H1 (cell line): ENCODE data around the gene HSPBP1. TPM values are rescaled to one million over a fixed set of nuclear protein-coding genes. Genes with fewer than 3 reads are reported as not detected.

Experiments
- CTCF ChIA-PET: fragments of 300-600 bp; sonication (Branson Sonifier 250); formaldehyde crosslinking; loops from one replicate; lab custom pipeline; 2021; ENCODE audit not compliant: partially characterized antibody; lab: Charles Lee
- POLR2A ChIA-PET: fragments of 300-600 bp; sonication (Branson Sonifier 250); formaldehyde crosslinking; loops from one replicate; lab custom pipeline; 2021; ENCODE audit warnings: inconsistent platforms; ENCODE audit not compliant: partially characterized antibody; lab: Charles Lee
- DNase-seq, 2 experiments: peaks; one replicate each; pipeline versions ENCODE4 v3.0.0 to v3.0.0-alpha.2; 2010 to 2022; ENCODE audit warnings: low spot score in 2 of 2, low read depth in 1 of 2, mixed read lengths in 1 of 2
- FAIRE-seq: peaks from 2 replicates; lab custom pipeline; 2011; peaks lifted over from hg19 to GRCh38; lab: Jason Lieb, UNC
- H2AFZ ChIP-seq: 2 replicates; pipeline ENCODE4 v1.8.1; 2012; ENCODE audit warnings: low read length, inconsistent platforms
- H2AK5ac ChIP-seq: 2 replicates; pipeline ENCODE4 v1.6.1; 2013; ENCODE audit warnings: low read depth, low read length
- H2BK120ac ChIP-seq: replicated peaks from 2 replicates; pipeline ENCODE3; 2013; ENCODE audit warnings: low read depth, low read length, inconsistent platforms
- H2BK12ac ChIP-seq: 2 replicates; pipeline ENCODE4 v1.6.1; 2013; ENCODE audit warnings: low read depth, low read length
- H2BK15ac ChIP-seq: 2 replicates; pipeline ENCODE4 v1.6.1; 2013; ENCODE audit warnings: low read length
- H2BK20ac ChIP-seq: 2 replicates; pipeline ENCODE4 v1.6.1; 2013; ENCODE audit warnings: low read length
- H2BK5ac ChIP-seq: 2 replicates; pipeline ENCODE4 v1.6.1; 2013; ENCODE audit warnings: low read depth, low read length
- H3K14ac ChIP-seq: 2 replicates; pipeline ENCODE4 v1.6.1; 2013; ENCODE audit warnings: inconsistent platforms; ENCODE audit not compliant: insufficient read length
- H3K18ac ChIP-seq: 2 replicates; pipeline ENCODE4 v1.6.1; 2013; ENCODE audit warnings: low read length; ENCODE audit errors: extremely low read depth
- H3K23ac ChIP-seq: 2 replicates; pipeline ENCODE4 v1.6.1; 2013; ENCODE audit warnings: inconsistent platforms; ENCODE audit not compliant: insufficient read length
- H3K23me2 ChIP-seq: 2 replicates; pipeline ENCODE4 v1.6.1; 2013; ENCODE audit warnings: low read depth, low read length
- H3K27ac ChIP-seq: 2 replicates; pipeline ENCODE4 v1.6.1; 2011; ENCODE audit warnings: low read depth, low read length, inconsistent platforms
- H3K27me3 ChIP-seq, 4 experiments: replicated peaks in 1 of 4; 1 replicate in 1 of 4; 2 replicates in 3 of 4; pipeline versions ENCODE4 v1.6.1 to v1.8.1; 2011 to 2013; ENCODE audit warnings: low read length in 3 of 4, mild to moderate bottlenecking in 3 of 4, inconsistent platforms in 2 of 4, mixed read lengths in 2 of 4, moderate library complexity in 1 of 4; ENCODE audit not compliant: control insufficient read depth in 3 of 4, insufficient read depth in 3 of 4; ENCODE audit errors: extremely low read depth in 1 of 4
- H3K36me3 ChIP-seq, 4 experiments: 2 replicates each; pipeline versions ENCODE4 v1.6.1 to v1.8.1; 2011 to 2013; ENCODE audit warnings: mild to moderate bottlenecking in 4 of 4, low read length in 3 of 4, moderate library complexity in 2 of 4, control low read depth in 1 of 4, inconsistent platforms in 1 of 4; ENCODE audit not compliant: insufficient read depth in 4 of 4, control insufficient read depth in 2 of 4
- H3K4ac ChIP-seq: replicated peaks from 2 replicates; pipeline ENCODE3; 2013; ENCODE audit warnings: low read length, low read depth, mixed read lengths, inconsistent platforms; ENCODE audit not compliant: insufficient read length
- H3K4me1 ChIP-seq, 4 experiments: replicated peaks in 1 of 4; 1 replicate in 1 of 4; 2 replicates in 3 of 4; pipeline versions ENCODE4 v1.6.1 to v1.8.1; 2011 to 2013; ENCODE audit warnings: low read length in 3 of 4, inconsistent platforms in 2 of 4, mixed read lengths in 1 of 4; ENCODE audit not compliant: insufficient read depth in 4 of 4, control insufficient read depth in 3 of 4
- H3K4me2 ChIP-seq, 2 experiments: 2 replicates each; pipeline versions ENCODE4 v1.6.1 to v1.8.1; 2011 to 2013; ENCODE audit warnings: low read depth in 2 of 2, low read length in 2 of 2, control low read depth in 1 of 2, inconsistent platforms in 1 of 2, mild to moderate bottlenecking in 1 of 2; ENCODE audit not compliant: insufficient read depth in 1 of 2
- H3K4me3 ChIP-seq, 4 experiments: fragments of 200-600, 300-600 bp in 1 of 4; sonication (generic), shearing (Covaris generic), sonication (Bioruptor Twin) in 1 of 4; 2 replicates each; pipeline versions ENCODE4 v1.5.1 to v1.8.1; 2011 to 2016; ENCODE audit warnings: low read length in 4 of 4, low read depth in 3 of 4, control low read depth in 2 of 4, inconsistent platforms in 2 of 4, mild to moderate bottlenecking in 2 of 4, mixed read lengths in 1 of 4, moderate library complexity in 1 of 4; ENCODE audit not compliant: insufficient read depth in 2 of 4; ENCODE audit errors: extremely low read depth in 1 of 4
- H3K56ac ChIP-seq: replicated peaks from 2 replicates; pipeline ENCODE3; 2013; ENCODE audit warnings: low read depth, mild to moderate bottlenecking, mixed read lengths, low read length, inconsistent platforms; ENCODE audit not compliant: insufficient read length
- H3K79me1 ChIP-seq: 2 replicates; pipeline ENCODE4 v1.6.1; 2013; ENCODE audit warnings: low read depth, low read length, control low read depth
- H3K79me2 ChIP-seq, 2 experiments: 2 replicates each; pipeline versions ENCODE4 v1.6.1 to v1.8.1; 2012 to 2013; ENCODE audit warnings: low read length in 2 of 2, mild to moderate bottlenecking in 2 of 2, inconsistent platforms in 1 of 2; ENCODE audit not compliant: insufficient read depth in 2 of 2, control insufficient read depth in 1 of 2
- H3K9ac ChIP-seq, 4 experiments: replicated peaks in 1 of 4; 1 replicate in 1 of 4; 2 replicates in 3 of 4; pipeline versions ENCODE4 v1.6.1 to v1.8.1; 2011 to 2013; ENCODE audit warnings: low read depth in 3 of 4, low read length in 3 of 4, control low read depth in 2 of 4, mild to moderate bottlenecking in 2 of 4, moderate library complexity in 2 of 4, inconsistent platforms in 1 of 4; ENCODE audit errors: extremely low read depth in 1 of 4
- H3K9me3 ChIP-seq, 2 experiments: 2 replicates each; pipeline versions ENCODE4 v1.6.1 to v1.8.1; 2012 to 2013; ENCODE audit warnings: mild to moderate bottlenecking in 2 of 2, moderate library complexity in 2 of 2, control low read depth in 1 of 2, inconsistent platforms in 1 of 2, low read depth in 1 of 2, low read length in 1 of 2, mixed read lengths in 1 of 2; ENCODE audit not compliant: insufficient read depth in 2 of 2
- H4K20me1 ChIP-seq, 2 experiments: replicated peaks in 1 of 2; 2 replicates each; pipeline versions ENCODE3 to v1.8.1; 2011 to 2013; ENCODE audit warnings: inconsistent platforms in 2 of 2, low read length in 2 of 2, mild to moderate bottlenecking in 1 of 2; ENCODE audit not compliant: insufficient read depth in 2 of 2, control insufficient read depth in 1 of 2
- H4K5ac ChIP-seq: 2 replicates; pipeline ENCODE4 v1.6.1; 2013; ENCODE audit warnings: low read length, low read depth, mixed read lengths, inconsistent platforms; ENCODE audit not compliant: insufficient read length
- H4K8ac ChIP-seq: 2 replicates; pipeline ENCODE4 v1.8.0; 2013; ENCODE audit warnings: mild to moderate bottlenecking, moderate library complexity, low read length, inconsistent platforms; ENCODE audit not compliant: insufficient read depth; ENCODE audit errors: extremely low read depth
- H4K91ac ChIP-seq: replicated peaks from 2 replicates; pipeline ENCODE3; 2013; ENCODE audit warnings: low read length, mixed read lengths, inconsistent platforms; ENCODE audit not compliant: insufficient read length
- POU5F1 ChIP-seq: IDR thresholded peaks from 2 replicates; pipeline ENCODE4 v1.6.1; 2011; ENCODE audit warnings: low read depth, mild to moderate bottlenecking, low read length, moderate library complexity
- SIX5 ChIP-seq: IDR thresholded peaks from 2 replicates; pipeline ENCODE4 v1.6.1; 2011; ENCODE audit warnings: mild to moderate bottlenecking, low read depth, low read length
- WGBS, 2 experiments: shearing (Covaris generic) in 1 of 2; methylation state at CpG; one replicate each; pipeline versions ENCODE4 v1.1.6 to v1.1.7; 2013 to 2015; ENCODE audit warnings: low lambda C conversion rate in 2 of 2, mixed read lengths in 2 of 2, inconsistent platforms in 1 of 2, low coverage in 1 of 2, missing lambda C conversion rate in 1 of 2; ENCODE audit not compliant: insufficient replicate concordance in 2 of 2, insufficient coverage in 1 of 2, insufficient read length in 1 of 2; ENCODE audit errors: extremely low coverage in 1 of 2, missing lambda C conversion rate in 1 of 2; 5-methylcytosine and 5-hydroxymethylcytosine counted together
- polyA plus RNA-seq, 7 experiments: library from polyadenylated mRNA; depleted of rRNA in 3 of 7; stranded (reverse) in 5 of 7; unstranded in 2 of 7; fragments of >200 nt in 5 of 7; fragments of 200-250 nt in 2 of 7; gene quantifications; 1 replicate in 5 of 7; 2 replicates in 1 of 7; 4 replicates in 1 of 7; pipeline versions ENCODE4 v1.2.1 to v1.2.3, GENCODE V29; 2011 to 2013; ENCODE audit warnings: missing spikeins in 2 of 7, mixed read lengths in 2 of 7
- total RNA-seq: library from RNA; stranded (reverse); fragmentation: NEBNext Ultra II Directional; extraction: Animal tissue kit (Norgen Biotek cat#: 25700); gene quantifications from 2 replicates; pipeline ENCODE4 v1.2.1, GENCODE V29; 2021

HSPBP1 gene
- total and polyA plus RNA-seq, 2 of the 8 experiments (the other 6 are each of a cell fraction or from before 2014, with no cell fraction given) = 63.4 to 100 TPM

GRCh38 chr19:55289117-55289796 lies 9.3 kb upstream of the HSPBP1 start:
- H2BK120ac ChIP-seq = no peak overlapping the region
- no peak overlapping the region for H2AK5ac ChIP-seq
- ChIA-PET CTCF (interaction anchor here (0.6 to 3.0 kb wide), 4 partner anchors 12 to 234 kb away, joined by 3 to 15 read pairs (median 3); no protein-coding TSS in a partner anchor), POLR2A (interaction anchor here (0.7 kb wide), 1 partner anchor 17 kb away, joined by 3 read pairs; no protein-coding TSS in a partner anchor)
- 88% methylated on average over 9 of the region's 9 CpGs; no CpG with 5 or more reads in 1 of the 2 experiments for WGBS, 2 experiments
- DNase-seq (no peak), FAIRE-seq (no peak)
- no peak overlapping the region for H3K14ac ChIP-seq
- no peak overlapping the region for H3K4ac ChIP-seq
- H2BK12ac ChIP-seq = no peak overlapping the region
- H4K91ac ChIP-seq = no peak overlapping the region
- no peaks in the 10 kb centered on the region for H3K27me3 ChIP-seq
- TF ChIP-seq SIX5 (peak; percentile 53), POU5F1 (no peak)
- H3K18ac ChIP-seq = no peak overlapping the region
- H2BK5ac ChIP-seq = no peak overlapping the region
- H4K20me1 ChIP-seq = peaks cover 0 to 2% of the 10 kb centered on the region in 2 experiments
- H3K9me3 ChIP-seq = no peaks in the 10 kb centered on the region
- no peak overlapping the region for H3K9ac ChIP-seq
- H3K4me1 ChIP-seq = peaks cover 0 to 4% (median 0%) of the 10 kb centered on the region in 4 experiments; a peak in 1 of 7 replicates
- H3K23ac ChIP-seq = no peak overlapping the region
- H3K36me3 ChIP-seq = peaks cover 4 to 31% (median 14%) of the 10 kb centered on the region in 4 experiments; a peak in 6 of 8 replicates
- no peak overlapping the region for H2AFZ ChIP-seq
- no peak overlapping the region for H4K8ac ChIP-seq
- H3K79me1 ChIP-seq = peaks cover 11% of the 10 kb centered on the region; the same call in 1 of the 2 replicates
- no peak overlapping the region for H3K56ac ChIP-seq
- H3K27ac ChIP-seq = no peak overlapping the region
- H4K5ac ChIP-seq = no peak overlapping the region
- peaks cover 2% of the 10 kb centered on the region; the same call in 1 of the 2 replicates for H3K23me2 ChIP-seq
- no peak overlapping the region for H2BK15ac ChIP-seq
- no peak overlapping the region for H3K4me3 ChIP-seq
- no peak overlapping the region for H2BK20ac ChIP-seq
- H3K4me2 ChIP-seq = no peak overlapping the region
- H3K79me2 ChIP-seq = peaks cover 0 to 11% of the 10 kb centered on the region in 2 experiments; a peak in 1 of 4 replicates
